Measurements from ENCODE around the gene ETFA.

ETFA gene

DNA sequence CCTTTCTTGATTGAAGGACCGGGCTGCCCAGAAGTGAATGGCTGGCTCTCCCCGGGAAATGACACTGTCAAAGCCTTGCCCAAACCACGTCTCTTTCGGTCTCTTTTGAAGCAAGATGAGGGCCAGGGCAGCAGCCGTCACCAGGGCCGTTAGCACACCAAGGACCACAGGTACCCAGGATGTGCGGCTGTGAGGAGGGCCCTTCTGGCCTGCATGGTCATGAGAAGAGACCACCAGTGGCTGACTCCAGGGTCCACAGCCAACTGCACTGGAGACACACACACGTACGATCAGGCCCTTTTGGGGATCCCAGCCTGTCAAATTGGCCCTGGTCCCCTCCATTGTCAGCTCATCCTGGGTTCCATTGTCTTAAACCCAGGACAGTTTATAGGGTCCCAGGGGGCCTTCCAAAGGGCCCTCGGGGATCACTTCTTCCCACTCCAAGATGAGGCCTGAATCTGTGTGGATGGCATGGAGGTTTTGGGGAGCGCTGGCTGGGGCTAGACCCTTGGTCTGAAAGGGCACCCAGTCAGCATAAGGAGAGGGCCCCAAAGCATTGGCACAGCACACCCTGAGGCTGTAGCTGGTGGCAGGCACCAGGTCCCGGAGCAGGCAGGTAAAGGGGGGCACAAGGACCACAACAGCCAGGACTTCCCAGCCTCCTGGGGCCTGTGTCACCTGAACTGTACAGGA lies 50.9 kb downstream of the ETFA start:
- TF ChIP-seq, protein P1, sequence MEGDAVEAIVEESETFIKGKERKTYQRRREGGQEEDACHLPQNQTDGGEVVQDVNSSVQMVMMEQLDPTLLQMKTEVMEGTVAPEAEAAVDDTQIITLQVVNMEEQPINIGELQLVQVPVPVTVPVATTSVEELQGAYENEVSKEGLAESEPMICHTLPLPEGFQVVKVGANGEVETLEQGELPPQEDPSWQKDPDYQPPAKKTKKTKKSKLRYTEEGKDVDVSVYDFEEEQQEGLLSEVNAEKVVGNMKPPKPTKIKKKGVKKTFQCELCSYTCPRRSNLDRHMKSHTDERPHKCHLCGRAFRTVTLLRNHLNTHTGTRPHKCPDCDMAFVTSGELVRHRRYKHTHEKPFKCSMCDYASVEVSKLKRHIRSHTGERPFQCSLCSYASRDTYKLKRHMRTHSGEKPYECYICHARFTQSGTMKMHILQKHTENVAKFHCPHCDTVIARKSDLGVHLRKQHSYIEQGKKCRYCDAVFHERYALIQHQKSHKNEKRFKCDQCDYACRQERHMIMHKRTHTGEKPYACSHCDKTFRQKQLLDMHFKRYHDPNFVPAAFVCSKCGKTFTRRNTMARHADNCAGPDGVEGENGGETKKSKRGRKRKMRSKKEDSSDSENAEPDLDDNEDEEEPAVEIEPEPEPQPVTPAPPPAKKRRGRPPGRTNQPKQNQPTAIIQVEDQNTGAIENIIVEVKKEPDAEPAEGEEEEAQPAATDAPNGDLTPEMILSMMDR (conservative IDR thresholded peaks at IDR 0.05; ENCODE audit: low read depth), result no peak
- H3K27ac ChIP-seq, result no peak overlapping the region
- ChIA-PET CTCF (no interaction called here), POLR2A (ENCODE audit: low non-redundant PET) (no interaction called here)
- no peak for DNase-seq (ENCODE audit: low spot score)

DNA sequence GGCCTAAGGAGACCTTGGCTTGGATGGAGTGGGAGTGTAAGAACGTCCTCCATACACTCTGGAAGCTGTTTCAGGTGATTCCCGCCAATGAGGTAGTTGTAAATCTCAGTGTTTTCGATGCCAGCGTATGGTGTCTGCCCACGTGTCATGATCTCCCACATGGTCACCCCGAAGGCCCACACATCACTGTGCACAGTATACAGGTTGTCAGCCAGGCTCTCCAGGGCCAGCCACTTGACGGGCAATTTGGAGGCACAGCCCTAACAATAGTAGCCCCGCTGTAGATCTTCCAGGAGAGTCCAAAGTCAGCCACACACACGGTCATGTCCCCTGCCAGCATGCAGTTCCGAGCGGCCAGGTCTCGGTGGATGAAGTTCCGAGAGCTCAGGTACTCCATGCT lies 51.9 kb downstream of the ETFA start:
- ChIA-PET POLR2A (ENCODE audit: low non-redundant PET) (no interaction called here), CTCF (interaction anchor here (0.6 kb wide), 1 partner anchor 90 kb away, joined by 3 read pairs; no protein-coding TSS in a partner anchor)

DNA sequence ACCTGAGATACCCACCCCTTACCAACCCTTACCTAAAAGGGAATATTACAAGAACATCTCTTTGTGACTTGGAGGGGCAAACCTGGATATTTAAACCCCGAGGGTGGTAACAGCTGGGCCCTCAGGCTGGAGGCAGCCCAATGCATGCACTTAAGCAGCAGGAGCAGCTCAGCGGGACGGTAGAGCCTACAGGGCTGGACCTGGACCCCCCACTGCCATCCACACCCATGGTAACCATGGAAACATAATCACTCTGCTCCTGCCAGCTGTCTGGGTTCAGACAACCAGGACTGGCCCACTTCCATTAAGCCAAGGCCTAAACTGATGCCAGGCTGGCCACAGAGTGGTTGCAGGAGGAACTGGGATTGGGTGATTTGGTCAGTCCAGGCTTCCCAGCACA lies 52.8 kb downstream of the ETFA start:
- H3K27ac ChIP-seq, result peak overlapping the region; percentile 10
- no peak for DNase-seq (ENCODE audit: low spot score)
- TF ChIP-seq, protein P1 (conservative IDR thresholded peaks at IDR 0.05; ENCODE audit: low read depth), result no peak
- CTCF ChIA-PET, result no interaction called here
- POLR2A ChIA-PET (ENCODE audit: low non-redundant PET), result no interaction called here

More for the DNA sequence above, 51.9 kb downstream of the ETFA start:
- H3K27ac ChIP-seq, result no peak overlapping the region
- TF ChIP-seq, protein P1 (conservative IDR thresholded peaks at IDR 0.05; ENCODE audit: low read depth), result no peak
- no peak for DNase-seq (ENCODE audit: low spot score)

DNA sequence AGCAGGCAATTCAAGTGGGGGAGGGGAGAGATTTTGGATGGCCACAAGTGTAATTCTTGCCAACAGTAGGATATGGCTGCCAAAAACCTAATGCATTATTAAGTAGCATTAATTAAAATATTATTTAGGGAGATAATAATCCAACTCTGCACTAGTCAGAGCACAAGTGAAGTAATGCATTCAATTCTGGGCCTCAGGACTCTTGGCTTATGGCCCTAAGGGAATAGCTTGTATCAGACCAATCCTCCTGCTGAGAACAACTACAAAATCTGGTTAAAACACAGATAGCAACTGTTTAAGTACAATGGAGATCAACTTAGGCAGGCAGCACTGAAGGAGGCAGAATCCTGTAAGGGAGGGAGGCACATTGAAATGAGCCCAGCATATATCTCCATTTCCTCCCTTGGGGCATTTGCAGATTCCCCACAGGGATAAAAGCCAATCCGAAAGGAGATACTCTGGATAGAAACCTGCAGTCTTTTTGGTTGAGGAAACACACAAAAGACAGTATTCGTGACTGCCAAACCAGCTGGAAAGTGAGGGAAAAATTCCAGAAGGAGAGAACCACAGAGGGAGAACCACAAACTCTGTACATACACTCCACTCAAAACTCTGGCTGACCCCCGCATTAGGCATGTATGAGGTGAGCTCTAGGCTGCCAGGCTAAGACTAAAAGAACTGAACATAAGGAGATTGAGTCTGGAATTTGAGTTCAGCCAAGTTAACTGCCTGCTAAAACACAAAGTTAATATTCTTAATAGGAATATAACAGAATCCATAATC lies 57.4 kb downstream of the ETFA start:
- DNase-seq (ENCODE audit: low spot score), result no peak
- TF ChIP-seq, protein P1 (conservative IDR thresholded peaks at IDR 0.05; ENCODE audit: low read depth), result no peak
- POLR2A ChIA-PET (ENCODE audit: low non-redundant PET), result no interaction called here
- no peak overlapping the region for H3K27ac ChIP-seq
- CTCF ChIA-PET, result interaction anchor here (0.6 to 0.8 kb wide), 2 partner anchors 9 to 263 kb away, joined by 3 to 4 read pairs; no protein-coding TSS in a partner anchor

DNA sequence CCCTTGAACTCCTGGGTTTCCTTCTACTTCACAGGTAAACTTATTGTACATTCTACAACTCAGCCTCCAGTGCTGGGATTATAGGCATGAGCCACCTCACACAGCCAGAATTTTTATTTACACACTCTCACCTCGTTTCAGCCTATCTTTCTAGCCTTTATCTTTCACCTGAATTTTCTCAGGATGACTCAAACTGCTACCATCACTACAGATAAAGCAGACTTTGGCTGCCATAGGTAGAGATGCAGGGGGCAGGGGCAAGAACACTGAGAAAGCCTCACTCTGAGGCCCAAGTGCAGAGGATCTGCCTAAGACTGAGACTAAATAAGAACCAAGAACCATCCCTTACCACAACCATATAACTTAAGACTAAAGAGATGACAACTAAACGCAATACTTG lies 59.0 kb downstream of the ETFA start:
- H3K27ac ChIP-seq, result no peak overlapping the region
- no peak for DNase-seq (ENCODE audit: low spot score)
- TF ChIP-seq, protein P1 (conservative IDR thresholded peaks at IDR 0.05; ENCODE audit: low read depth), result no peak
- CTCF ChIA-PET, result no interaction called here
- POLR2A ChIA-PET (ENCODE audit: low non-redundant PET), result no interaction called here

DNA sequence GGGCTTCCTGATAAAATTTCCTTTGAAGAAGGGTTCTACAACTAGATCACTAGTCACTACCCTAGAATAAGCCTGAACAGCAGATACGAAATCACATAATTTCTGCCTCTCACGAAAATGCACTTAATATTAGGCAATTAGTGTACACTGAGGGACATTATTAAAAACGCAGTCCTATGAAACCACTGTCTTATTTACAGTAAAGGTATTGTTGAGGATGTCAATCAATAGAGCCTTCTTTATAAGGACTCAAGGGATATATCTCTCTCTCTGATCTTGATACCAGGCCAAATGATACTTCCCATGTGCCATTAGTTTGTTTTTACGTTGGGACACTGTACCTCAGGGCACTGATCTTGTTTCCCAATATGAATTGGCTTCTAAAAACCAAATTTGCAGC lies 59.6 kb downstream of the ETFA start:
- DNase-seq (ENCODE audit: low spot score), result no peak
- TF ChIP-seq, protein P1 (conservative IDR thresholded peaks at IDR 0.05; ENCODE audit: low read depth), result no peak
- CTCF ChIA-PET, result interaction anchor here (0.9 kb wide), 1 partner anchor 16 kb away, joined by 3 read pairs; no protein-coding TSS in a partner anchor
- H3K27ac ChIP-seq, result no peak overlapping the region
- POLR2A ChIA-PET (ENCODE audit: low non-redundant PET), result no interaction called here
